GM23338 (cell line): ENCODE measurements around the gene TSPOAP1.

ENCODE experiments used
- CTCF ChIP-seq, 2 experiments: fragments of 200-600 bp in 1 of 2; sonication (generic) in 1 of 2; conservative IDR thresholded peaks; 2 replicates each; pipeline versions ENCODE4 v1.5.1 to v1.6.1; 2016 to 2017; ENCODE audit warnings: antibody characterized with exemption in 2 of 2, low read depth in 2 of 2, mild to moderate bottlenecking in 2 of 2, moderate library complexity in 1 of 2
- ETS1 ChIP-seq: IDR thresholded peaks from 2 replicates; pipeline ENCODE4 v1.6.1; 2016; ENCODE audit warnings: antibody characterized with exemption
- EZH2 ChIP-seq: fragments of 200-600 bp; sonication (generic); IDR thresholded peaks from one replicate; pipeline ENCODE4 v1.8.0; 2017; ENCODE audit warnings: antibody characterized with exemption, mild to moderate bottlenecking, low read depth; ENCODE audit not compliant: unreplicated experiment
- EZH2phosphoT487 ChIP-seq: fragments of 200-600 bp; sonication (generic); IDR thresholded peaks from one replicate; pipeline ENCODE4 v1.8.1; 2018; ENCODE audit warnings: antibody characterized with exemption; ENCODE audit not compliant: unreplicated experiment

- TF ChIP-seq CTCF (conservative IDR thresholded peaks at IDR 0.05; ENCODE audit: low read depth in 2 of 2) (no peak), EZH2phosphoT487 (no peak), EZH2 (no peak), ETS1 (no peak)
Observed at GRCh38 chr17:58377661-58378060, 49.1 kb upstream of the TSPOAP1 start.
